Stimulated activated CD4-positive, alpha-beta T cell treated with anti-CD3 and anti-CD28 coated beads, Interleukin-15, amount 100 ng/mL, for 24 hours (primary cell): Measurements from ENCODE around the gene SPATA32.
"Not testable (repeated sequence)": the region's sequence is repeated elsewhere in the genome, so short reads cannot be mapped to it uniquely, and the experiment has no call there.

Source experiments
- DNase-seq: peaks from one replicate; pipeline ENCODE4 v3.0.0-alpha.2; 2020

The SPATA32 gene

DNA sequence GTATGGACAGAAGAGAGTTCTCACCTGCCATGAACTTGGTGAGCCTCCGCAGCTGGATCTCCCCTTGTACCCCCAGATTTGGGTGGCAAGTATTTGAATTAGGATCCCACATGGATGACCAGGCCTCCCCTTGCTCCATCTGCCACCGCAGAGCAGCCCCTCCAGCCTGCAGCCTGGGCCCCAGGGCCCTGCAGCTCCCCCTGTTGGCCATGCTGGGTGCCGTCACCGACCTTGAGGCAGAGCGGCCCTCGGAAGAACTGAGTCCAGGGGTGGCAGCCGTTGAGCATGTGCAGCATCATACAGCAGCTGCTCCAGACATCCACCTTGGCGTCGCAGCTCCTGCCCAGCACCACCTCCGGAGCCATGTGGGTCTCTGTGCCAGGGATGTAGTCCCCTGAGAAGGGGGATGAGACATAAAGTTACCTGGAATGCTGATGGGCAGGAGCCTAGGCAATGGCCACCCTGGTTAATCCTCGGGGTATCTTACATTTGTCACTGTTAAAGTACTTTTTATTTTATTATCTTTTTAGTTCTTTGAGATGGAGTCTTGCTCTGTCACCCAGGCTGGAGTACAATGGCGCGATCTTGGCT is 9.0 kb upstream of the SPATA32 start:
- DNase-seq = peak; percentile 71

DNA sequence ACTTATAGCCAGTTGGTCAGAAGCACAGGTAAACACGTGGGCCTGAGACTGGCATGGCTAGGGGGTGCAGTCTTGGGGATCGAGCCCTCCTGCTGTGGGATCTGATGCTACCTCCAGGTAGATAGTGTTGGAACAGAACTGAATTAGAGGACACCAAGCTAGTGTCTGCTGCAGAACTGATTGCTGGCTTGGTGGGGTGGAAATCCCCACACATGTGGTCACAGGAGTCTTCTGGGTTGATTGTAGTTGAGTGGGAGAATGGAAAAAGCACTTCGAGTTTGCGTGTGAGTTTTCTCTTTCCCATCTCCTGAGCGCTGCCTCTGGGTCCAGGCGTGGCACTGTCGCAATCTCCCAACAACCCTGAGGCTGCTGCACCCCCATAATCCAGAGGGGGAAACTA is 8.0 kb upstream of the SPATA32 start:
- peak; percentile 30 for DNase-seq

GRCh38 chr17:45267436-45268055 is 5.7 kb upstream of the SPATA32 start:
- no peak for DNase-seq

DNA sequence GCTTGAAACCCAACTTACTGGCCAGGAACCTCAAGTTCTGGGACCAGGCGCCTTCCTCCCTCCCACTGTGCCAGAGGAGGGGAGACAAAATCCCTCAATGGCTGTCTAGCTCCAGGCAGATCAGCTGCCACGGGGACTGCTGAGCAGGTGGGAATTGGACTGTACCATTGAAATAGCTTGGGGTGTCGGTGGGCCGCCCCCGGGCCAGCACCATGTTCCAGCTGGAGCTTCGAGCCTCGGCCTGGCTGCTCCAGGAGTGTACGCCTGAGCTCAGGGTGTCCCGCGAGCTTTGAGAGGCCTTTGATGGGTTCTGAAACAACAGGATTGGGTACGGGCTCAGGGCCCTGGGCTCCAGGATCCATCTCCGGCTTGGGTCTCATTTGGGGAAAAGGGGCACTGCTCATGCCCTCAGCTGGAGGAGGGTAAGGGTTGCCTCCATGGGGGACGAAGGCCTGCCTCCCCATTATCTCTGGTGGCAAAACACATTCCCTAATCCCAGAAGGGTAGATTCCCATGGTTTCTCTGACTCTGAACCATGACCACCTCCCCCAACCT is 4.6 kb upstream of the SPATA32 start:
- no peak for DNase-seq

DNA sequence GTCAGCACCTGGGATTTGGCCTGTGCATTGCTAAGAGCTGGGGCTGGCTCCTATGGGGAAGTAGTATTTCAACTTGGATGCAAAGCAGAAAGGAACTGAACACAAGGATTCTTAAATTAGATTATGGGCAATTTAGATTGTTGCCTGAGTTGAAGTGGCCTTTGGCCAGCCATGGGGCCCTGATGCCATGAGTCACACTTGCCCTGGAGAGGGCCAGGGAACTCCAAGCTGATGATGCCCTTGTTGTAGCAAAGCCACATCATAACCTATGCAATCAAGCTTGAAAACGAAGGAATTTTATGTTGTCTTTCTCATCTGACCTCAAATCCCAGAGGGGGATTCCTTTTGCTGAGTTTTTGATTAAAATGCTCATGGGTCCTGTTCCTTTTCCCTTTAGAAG is 3.9 kb upstream of the SPATA32 start:
- no peak for DNase-seq

DNA sequence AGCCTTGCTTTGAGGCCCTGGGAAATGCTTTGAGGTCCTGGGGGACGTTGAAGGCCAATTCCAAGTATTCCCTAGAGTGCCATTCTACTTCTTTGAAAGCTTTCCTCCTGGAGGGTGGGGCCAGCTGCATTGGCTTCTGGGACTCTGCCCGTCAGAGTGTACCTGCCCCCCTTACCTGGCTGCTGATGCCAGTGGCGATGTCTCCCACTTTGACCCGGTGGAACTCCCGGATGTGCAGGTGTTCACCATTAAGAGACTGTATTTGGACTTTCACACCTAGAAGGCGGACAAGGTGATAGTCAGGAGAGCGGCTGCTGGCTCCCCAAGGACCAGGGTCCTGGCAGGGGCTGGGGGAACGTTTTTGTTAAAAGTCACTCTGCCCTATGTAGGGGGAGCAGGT is 3.1 kb upstream of the SPATA32 start:
- DNase-seq = no peak

- no peak for DNase-seq
These were observed 2.5 kb upstream of the SPATA32 start for GRCh38 chr17:45264430-45264829.

DNA sequence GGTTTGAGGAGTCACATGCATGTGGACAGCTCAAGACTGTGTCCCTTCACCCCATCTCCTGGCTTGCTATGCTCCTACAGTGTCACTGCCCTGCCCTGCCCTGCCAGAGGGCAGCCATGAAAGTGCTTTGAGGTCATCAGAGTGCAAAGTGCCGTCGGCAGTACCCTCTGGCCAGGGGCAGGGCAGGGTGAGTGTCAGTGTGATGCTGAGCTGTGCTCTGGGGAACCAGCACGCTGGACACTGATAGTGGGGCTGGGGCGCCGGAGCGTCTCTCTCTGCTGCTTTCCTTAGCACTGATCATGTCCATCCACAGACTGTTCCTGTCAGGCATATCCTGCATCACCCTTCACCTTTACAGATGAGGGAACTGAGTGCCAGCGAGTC is 1.6 kb upstream of the SPATA32 start:
- DNase-seq = no peak

- DNase-seq = no peak
These were observed 902 bp upstream of the SPATA32 start for GRCh38 chr17:45262516-45263476.

GRCh38 chr17:45260204-45260783 is 1.6 kb downstream of the SPATA32 start:
- no peak for DNase-seq

DNA sequence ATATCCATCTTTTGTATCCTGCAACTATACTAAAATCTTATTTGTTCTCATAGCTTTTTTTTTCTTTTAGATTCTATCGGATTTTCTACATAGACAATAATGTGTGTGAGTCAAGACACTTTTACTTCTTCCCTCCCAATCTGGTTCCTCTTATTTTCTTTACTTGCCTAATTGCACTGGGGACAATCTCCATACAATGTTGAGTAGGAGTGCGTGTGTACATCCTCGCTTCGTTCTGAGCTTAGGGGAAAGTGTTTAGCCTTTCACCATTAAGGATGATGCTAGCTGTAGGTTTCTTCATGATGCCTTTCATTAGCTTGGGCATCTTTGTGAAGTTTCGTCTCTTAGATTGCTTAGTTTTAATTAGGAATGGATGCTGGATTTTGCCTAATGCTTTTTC is 2.9 kb downstream of the SPATA32 start:
- DNase-seq = no peak

- DNase-seq = no peak
These were observed 4.8 kb downstream of the SPATA32 start for GRCh38 chr17:45257115-45257514.

GRCh38 chr17:45256114-45256966 is 5.6 kb downstream of the SPATA32 start:
- peak; percentile 25 for DNase-seq

DNA sequence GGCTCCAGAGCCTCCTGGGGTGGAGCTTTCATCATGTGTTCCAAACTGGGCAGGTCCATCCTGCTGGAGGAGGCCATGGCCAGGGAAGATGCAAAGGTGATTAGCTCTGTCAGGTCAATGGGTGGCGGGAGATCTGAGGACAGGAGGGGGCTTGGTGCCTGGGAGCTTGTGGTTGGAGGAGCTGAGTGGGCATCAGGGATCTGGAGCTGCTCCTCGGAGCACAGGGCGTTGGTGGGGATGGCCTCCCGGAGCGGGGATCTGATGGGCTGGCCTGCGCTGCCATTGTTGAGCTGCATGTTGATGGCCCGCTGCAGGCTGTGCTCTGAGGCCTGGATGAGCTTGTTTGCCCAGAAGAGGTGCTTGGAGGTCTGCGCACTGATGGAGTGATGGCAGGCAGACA is 6.5 kb downstream of the SPATA32 start:
- DNase-seq = no peak

GRCh38 chr17:45253879-45254278 is 8.0 kb downstream of the SPATA32 start:
- no peak for DNase-seq

- not testable (repeated sequence) for DNase-seq
These were observed 8.7 kb downstream of the SPATA32 start for GRCh38 chr17:45253237-45253636.

- DNase-seq = no peak
These were observed 10.0 kb downstream of the SPATA32 start for GRCh38 chr17:45251931-45252330.

GRCh38 chr17:45248132-45248957 is 13.5 kb downstream of the SPATA32 start:
- DNase-seq = peak; percentile 85

DNA sequence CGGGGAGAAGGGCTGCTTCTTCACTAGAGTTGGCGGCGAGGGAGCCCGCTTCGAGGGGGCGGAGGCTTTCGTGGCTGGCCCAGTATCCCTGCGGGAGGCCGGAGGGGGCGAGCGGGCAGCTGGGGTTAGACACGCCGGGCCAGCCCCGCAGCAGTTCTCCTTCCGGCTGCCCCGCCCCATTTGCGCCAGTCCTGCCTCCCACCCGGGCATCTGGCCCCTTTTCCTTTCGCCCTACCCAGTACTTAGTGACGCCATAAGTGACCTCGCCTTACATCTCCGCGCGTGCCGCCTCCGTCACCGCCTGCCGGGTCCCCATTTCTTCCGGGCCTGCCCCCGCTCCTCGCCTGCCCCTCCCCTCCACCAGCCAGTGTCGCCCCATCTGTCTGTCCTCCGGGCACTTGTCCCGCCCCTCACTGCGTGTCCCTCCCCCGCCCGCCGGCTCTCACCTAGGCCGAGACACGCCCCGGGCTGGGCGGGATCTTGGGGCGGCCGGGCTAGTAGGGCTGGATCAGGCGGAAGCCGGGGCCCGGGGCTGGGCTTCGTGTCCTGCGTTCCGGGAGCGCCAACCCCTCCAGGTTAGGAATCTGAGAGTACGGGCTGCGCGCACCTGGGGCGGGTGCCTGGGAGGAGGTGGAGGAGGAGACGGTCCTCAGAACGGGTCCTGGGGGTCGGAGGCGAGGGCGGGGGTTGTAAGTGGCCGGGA is 14.3 kb downstream of the SPATA32 start:
- peak; percentile 100 for DNase-seq

DNA sequence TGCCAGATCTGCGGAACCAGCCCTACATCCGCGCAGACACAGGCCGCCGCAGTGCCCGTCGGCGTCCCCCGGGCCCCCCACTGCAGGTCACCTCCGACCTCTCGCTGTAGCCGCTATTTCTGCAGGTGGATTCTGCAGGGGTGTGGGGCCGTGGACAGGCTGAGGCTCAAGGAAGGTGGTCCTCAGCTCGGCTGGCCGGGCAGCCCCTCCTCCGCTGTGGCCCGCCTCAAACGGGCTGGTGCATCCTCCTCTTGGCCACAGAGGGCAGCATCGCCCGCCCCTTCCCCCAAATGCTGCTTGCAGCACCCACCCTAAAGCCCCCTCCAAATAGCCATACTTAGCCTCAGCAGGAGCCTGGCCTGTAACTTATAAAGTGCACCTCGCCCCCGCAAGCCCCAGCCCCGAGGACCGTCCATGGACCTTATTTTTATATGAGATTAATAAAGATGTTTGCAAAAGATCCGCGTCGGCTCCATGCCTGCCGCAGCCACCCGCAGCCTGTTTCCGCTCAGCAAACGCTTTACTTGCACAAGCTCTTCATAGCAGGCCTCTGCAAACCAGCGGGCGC is 14.9 kb downstream of the SPATA32 start:
- no peak for DNase-seq
